ENCODE measurements around the gene PPP6R3.

The PPP6R3 gene

GRCh38 chr11:68495220-68495729 lies 34.7 kb downstream of the PPP6R3 start:
- no peak for DNase-seq (ENCODE audit: low read depth)

GRCh38 chr11:68495872-68496271 lies 35.3 kb downstream of the PPP6R3 start:
- DNase-seq (ENCODE audit: low read depth) = no peak

- no peak for DNase-seq (ENCODE audit: low read depth)
Observed at GRCh38 chr11:68497761-68498160, 37.2 kb downstream of the PPP6R3 start.

- no peak for DNase-seq (ENCODE audit: low read depth)
Observed at GRCh38 chr11:68498321-68498720, 37.8 kb downstream of the PPP6R3 start.

- no peak for DNase-seq (ENCODE audit: low read depth)
Observed at GRCh38 chr11:68498903-68499883, 38.6 kb downstream of the PPP6R3 start.

- DNase-seq (ENCODE audit: low read depth) = no peak
Observed at GRCh38 chr11:68500206-68500605, 39.7 kb downstream of the PPP6R3 start.

- no peak for DNase-seq (ENCODE audit: low read depth)
Observed at GRCh38 chr11:68501813-68502212, 41.3 kb downstream of the PPP6R3 start.

GRCh38 chr11:68503251-68503687 lies 42.7 kb downstream of the PPP6R3 start:
- DNase-seq (ENCODE audit: low read depth) = no peak

GRCh38 chr11:68503792-68504191 lies 43.2 kb downstream of the PPP6R3 start:
- no peak for DNase-seq (ENCODE audit: low read depth)

- DNase-seq (ENCODE audit: low read depth) = no peak
Observed at GRCh38 chr11:68504432-68505066, 44.0 kb downstream of the PPP6R3 start.

- DNase-seq (ENCODE audit: low read depth) = no peak
Observed at GRCh38 chr11:68505596-68505995, 45.0 kb downstream of the PPP6R3 start.

- no peak for DNase-seq (ENCODE audit: low read depth)
Observed at GRCh38 chr11:68506908-68507307, 46.4 kb downstream of the PPP6R3 start.

GRCh38 chr11:68508425-68508824 lies 47.9 kb downstream of the PPP6R3 start:
- no peak for DNase-seq (ENCODE audit: low read depth)

- no peak for DNase-seq (ENCODE audit: low read depth)
Observed at GRCh38 chr11:68509066-68509465, 48.5 kb downstream of the PPP6R3 start.

GRCh38 chr11:68513930-68514487 lies 53.5 kb downstream of the PPP6R3 start:
- no peak for DNase-seq (ENCODE audit: low read depth)

- no peak for DNase-seq (ENCODE audit: low read depth)
Observed at GRCh38 chr11:68517121-68517741, 56.7 kb downstream of the PPP6R3 start.

- no peak for DNase-seq (ENCODE audit: low read depth)
Observed at GRCh38 chr11:68518191-68518590, 57.6 kb downstream of the PPP6R3 start.

- no peak for DNase-seq (ENCODE audit: low read depth)
Observed at GRCh38 chr11:68521969-68522652, 61.6 kb downstream of the PPP6R3 start.

GRCh38 chr11:68523033-68523432 lies 62.5 kb downstream of the PPP6R3 start:
- no peak for DNase-seq (ENCODE audit: low read depth)

GRCh38 chr11:68523743-68524142 lies 63.2 kb downstream of the PPP6R3 start:
- no peak for DNase-seq (ENCODE audit: low read depth)

GRCh38 chr11:68524213-68524612 lies 63.7 kb downstream of the PPP6R3 start:
- no peak for DNase-seq (ENCODE audit: low read depth)

- no peak for DNase-seq (ENCODE audit: low read depth)
Observed at GRCh38 chr11:68524681-68525080, 64.1 kb downstream of the PPP6R3 start.
